Measurements from ENCODE around the gene EXOSC3.
"Not testable (repeated sequence)": the region's sequence is repeated elsewhere in the genome, so short reads cannot be mapped to it uniquely, and the experiment has no call there.

The EXOSC3 gene

DNA sequence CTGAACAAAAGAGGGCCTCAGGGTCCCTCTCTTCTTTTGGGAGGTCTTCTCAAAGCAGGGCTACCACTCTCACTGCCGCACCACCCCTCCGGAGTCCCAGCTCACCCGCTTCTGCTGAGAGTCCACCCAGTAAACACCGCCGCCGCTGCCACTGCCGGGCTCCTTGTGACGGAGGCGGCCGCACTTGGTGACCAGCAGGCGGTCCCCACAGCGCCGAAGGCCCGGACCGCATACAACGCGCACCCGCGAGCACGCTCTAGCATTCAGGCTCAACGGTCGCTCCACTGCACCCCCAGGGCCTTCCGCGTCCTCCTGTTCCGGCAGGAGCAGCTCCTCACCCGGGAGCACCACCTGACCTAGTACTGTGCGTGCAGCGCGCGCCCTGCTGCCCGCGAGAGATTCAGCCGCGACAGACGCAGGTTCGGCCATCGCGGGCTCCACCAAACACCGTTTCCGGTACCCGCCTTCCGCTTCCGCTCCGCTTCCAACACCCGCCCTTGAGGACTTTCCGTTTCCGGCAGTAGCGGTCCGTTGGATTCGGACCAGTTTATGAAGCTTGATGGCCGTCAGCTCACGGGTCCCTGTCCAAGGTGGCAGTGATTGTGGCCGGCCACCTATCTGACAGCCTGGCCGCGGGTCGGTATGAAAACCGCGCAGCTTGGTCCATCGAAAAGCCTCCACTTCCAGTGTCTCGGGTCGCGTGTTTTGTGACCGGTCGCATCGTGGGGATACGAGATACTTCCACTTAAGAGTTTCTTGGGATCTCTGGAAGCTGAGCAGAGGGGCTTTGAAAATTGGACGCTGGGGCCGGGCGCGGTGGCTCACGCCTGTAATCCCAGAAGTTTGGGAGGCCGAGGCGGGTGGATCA, at the start of gene EXOSC3:
Gene EXOSC3, minus strand, starts transcription at position 449 of the 868 bp plus-strand sequence. Its CDS starts 20 bp downstream, at position 429.
- peak; percentile 92 for ATAC-seq

DNA sequence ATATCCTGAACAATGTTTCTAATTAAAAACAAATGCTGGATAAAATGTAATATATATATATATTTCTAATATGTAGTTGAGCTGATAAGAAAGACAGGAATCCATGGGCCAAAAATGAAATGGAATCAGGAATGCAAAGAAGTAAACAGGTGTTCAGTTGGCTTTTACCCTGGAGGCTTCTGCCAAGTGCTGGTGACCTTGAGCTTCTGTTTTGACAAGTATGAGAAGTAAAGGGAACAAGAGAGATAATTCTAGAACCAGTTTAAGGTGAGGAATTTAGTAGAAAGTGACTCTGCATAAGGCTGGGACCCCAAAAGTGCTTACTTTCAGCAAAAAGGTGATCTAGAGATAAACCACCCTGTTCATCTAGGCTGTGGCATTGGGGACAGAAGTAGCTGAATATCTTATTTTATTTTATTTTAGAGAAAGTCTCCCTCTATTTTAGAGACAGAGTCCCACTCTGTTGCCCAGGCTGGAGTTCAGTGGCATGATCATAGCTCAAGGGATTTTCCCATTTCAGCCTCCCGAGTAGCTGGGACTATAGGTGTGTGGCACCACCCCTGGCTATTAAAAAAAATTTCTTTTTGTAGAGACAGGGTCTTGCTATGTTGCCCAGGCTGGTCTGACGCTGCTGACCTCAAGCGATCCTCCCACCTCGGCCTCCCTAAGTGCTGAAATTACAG, 42.8 kb upstream of the EXOSC3 start:
- no peak for ATAC-seq

DNA sequence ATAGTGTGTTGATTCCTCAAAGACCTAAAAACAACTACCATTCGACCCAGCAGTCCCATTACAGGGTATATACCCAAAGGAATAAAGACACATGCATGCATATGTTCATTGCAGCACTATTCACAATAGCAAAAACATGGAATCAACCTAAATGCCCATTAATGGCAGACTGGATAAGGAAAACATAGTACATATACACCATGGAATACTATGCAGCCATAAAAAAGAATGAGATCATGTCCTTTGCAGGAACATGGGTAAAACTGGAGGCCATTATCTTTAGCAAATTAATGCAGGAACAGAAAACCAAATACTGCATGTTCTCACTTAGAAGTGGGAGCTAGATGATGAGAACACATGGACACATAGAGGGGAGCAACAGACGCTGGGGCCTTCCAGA, 40.3 kb upstream of the EXOSC3 start:
- not testable (repeated sequence) for ATAC-seq

DNA sequence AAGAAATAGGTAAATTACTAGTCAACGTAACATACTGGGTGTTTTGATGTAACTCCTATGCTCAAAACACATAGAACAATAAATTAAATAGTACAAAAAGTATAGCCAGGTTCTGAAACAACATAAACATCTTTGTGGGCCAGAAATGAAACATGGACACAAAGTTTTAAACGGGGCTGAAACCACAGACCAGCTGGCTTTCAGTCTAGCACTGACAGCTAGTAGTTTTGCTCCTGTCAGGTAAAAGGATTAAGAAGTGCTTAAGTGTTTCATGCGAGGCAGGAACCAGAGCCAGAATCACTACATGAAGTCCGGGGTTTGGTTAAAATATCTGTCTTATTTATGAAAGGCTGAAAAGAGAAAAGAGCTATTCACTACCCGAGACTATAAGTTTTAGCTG, 35.3 kb upstream of the EXOSC3 start:
- no peak for ATAC-seq

DNA sequence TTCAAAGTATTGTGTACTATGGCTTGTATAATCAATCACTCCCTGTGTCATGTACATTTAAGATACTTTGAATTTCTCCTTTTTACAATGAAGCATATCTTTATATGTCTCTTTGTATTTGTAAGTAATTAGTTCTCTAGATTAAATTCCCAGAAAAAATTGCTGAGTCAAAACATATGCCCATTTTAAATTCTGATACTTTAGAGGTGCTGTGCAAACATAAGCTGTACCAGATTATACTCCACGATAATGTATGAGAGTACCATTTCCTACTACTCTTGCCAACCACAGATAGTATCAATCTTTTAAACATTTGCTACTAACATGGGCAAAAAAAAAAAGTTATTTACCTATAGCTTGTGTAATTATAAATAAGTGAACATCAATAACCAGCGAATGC, 34.0 kb upstream of the EXOSC3 start:
- ATAC-seq = no peak

DNA sequence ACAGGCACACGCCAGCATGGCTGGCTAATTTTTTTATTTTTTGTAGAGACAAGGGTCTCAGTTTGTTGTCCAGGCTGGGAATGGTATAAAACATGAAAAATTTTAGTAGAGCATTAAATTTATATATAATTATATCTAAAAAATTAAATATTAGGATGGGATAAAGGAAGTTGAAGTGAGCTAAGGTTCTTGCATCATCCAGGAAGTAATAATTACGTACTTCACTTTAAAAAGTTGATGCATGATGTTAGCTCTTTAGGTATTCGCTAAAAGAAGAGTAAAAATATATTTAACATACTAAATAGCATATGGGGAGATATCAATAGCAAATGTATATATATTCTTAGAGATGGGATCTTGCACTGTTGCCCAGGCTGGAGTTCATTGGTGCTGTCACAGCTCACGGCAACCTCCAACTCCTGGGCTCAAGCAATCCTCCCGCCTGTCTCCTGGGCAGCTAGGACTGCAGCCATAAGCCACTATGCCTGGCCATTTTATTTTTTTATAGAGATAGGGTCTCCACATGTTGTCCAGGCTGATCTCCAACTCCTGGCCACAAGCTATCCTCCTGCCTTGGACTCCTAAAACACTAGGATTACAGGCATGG, 28.0 kb upstream of the EXOSC3 start:
- no peak for ATAC-seq

- ATAC-seq = no peak
Observed at GRCh38 chr9:37811906-37812476, 27.1 kb upstream of the EXOSC3 start.

GRCh38 chr9:37809676-37810075, 24.8 kb upstream of the EXOSC3 start:
- not testable (repeated sequence) for ATAC-seq

DNA sequence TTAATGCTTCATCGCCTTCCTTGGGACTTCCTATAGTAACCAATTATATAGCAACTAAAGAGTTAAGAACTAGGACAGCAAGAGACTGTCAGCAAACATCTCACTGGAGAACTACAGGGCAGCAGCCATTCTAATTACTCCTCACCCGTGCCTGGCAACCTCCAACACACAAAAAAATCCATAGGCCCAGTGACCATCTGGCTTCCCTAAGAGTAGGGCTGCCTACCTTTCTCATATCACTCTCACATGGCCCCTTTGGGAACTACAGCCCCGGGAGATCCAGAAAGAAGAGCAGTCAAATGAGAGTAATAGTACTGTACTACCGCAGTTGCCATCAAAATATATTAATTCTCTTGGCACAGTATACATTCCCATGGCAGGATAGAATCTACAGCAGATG, 21.4 kb upstream of the EXOSC3 start:
- ATAC-seq = no peak

DNA sequence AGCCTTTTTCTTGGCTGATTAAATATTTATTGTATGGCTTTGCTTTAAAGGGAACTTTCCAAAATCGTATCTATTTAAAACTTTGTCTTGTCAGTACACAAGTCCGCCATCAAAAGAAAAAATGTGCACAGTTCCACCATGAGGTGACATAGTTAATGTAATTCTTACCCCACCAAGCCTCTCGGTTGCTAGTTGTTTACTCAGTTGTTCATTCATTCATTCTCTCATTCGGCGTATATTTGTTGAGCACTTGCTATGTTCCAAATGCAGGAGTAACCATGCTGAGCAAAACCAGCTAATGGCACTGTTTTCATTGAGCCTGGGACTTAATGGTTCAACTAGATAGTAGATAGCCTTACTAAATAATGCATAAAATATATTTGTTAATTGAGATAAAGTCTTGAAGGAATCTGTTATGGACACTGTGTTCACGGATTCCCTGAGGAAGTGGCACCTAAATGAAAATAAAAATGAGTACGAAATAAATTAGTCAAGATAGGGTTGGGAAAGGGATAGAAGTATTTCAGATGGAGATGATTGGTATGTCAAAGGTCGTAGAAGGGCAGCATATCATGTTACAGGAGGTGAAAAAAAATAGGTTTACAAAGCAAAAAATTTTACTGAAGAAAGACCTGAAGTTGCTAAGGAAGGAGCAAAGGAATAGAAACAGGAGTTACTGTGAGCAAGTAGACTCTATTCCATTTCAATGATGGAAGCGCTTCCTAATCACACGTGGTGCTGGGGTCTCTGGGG, 17.3 kb upstream of the EXOSC3 start:
- ATAC-seq = no peak

GRCh38 chr9:37801287-37801850, 16.5 kb upstream of the EXOSC3 start:
- peak; percentile 41 to 44 for ATAC-seq

DNA sequence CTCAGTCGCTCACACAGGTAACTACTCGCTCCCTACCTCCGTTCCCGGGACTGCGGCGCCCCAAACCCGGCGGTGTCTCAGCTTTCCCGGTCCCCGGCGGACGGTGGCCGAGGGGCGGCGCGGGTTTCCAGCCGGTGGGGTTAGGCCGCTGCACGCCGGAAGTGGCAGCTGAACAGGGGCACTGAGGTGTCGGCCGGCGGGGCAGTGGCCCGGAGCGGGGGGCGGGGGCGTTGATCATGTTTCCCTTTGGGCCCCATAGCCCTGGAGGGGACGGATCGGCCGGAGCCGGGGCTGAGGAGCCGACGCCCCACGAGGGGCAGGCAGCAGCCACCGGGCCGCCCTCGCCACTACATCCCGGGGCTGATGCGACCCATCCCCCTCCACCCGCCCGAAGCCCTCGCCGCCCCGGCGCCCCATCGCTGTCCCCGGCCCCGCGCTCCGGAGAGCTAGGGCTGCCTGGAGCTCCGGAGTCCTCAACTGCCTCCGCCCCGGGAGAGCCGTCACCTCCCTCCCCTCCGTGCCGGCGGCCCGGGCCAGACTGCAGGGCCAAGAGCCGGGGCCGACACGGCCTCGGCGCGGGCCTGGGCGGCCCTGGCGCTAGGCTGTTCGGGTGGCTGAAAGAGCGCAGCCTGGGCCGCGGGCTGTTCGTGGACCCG, 15.9 kb upstream of the EXOSC3 start, which contains the start of gene DCAF10:
Gene DCAF10, plus strand, starts transcription at position 167 of the 656 bp plus-strand sequence. Its CDS starts 70 bp downstream, at position 237.
- peak; percentile 81 to 84 for ATAC-seq

DNA sequence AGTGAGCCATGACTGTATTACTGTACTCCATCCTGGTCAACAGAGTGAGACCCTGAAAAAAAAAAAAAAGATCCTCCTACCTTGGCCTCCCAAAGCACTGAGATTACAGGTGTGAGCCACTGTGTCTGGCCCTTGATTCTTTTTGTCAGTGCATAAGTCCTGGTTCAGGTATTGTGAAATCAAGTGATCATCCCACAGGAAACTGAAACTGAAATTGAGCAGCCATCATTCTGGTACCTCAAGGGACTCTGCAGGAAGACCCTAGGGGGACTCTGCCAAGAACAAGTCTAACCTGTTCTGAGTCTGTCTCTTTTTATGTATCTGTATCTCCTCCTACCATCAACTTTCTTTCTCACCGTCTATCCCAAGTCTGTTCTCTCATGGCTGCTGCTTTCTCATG, 13.8 kb upstream of the EXOSC3 start:
- no peak for ATAC-seq

DNA sequence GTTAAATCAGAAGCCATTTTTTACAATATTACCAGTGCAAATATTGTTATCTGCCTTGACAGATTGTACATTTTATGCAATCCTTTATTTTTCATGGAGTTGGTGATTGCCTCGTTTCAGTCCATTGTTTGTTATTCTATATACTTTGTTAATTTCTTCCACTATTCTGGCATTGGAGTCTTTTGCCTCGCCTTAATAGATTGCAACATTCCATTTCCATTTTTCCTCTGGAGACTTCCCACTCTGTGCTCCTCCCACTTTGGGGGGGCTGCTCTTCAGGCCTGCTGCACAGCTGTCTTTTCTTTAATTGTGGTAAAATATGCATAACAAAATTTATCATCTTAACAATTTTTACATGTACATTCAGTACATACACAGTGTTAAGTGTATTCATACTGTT, 11.4 kb upstream of the EXOSC3 start:
- no peak for ATAC-seq

- no peak for ATAC-seq
Observed at GRCh38 chr9:37792122-37792521, 7.3 kb upstream of the EXOSC3 start.

GRCh38 chr9:37790096-37790495, 5.2 kb upstream of the EXOSC3 start:
- no peak for ATAC-seq

- no peak for ATAC-seq
Observed at GRCh38 chr9:37788332-37788731, 3.5 kb upstream of the EXOSC3 start.

GRCh38 chr9:37787059-37787458, 2.2 kb upstream of the EXOSC3 start:
- no peak for ATAC-seq

DNA sequence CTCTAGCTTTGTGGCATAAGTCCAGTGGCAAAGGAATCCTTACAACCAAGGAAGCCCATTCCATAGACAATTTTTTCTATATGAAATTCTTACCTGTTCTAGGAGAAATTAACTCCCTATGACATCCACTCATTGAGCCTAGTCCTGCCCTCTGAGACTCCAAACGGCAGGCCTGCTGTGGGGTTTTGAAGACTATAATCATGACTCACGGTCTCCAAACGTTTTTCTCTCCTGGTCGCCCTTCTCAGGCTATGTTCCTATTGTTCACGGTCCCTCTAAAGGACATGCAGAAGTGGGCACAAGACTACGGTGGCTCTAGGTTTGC, 611 bp downstream of the EXOSC3 start:
- ATAC-seq = peak; percentile 6 to 12

- no peak for ATAC-seq
Observed at GRCh38 chr9:37778534-37778933, 6.3 kb downstream of the EXOSC3 start.

DNA sequence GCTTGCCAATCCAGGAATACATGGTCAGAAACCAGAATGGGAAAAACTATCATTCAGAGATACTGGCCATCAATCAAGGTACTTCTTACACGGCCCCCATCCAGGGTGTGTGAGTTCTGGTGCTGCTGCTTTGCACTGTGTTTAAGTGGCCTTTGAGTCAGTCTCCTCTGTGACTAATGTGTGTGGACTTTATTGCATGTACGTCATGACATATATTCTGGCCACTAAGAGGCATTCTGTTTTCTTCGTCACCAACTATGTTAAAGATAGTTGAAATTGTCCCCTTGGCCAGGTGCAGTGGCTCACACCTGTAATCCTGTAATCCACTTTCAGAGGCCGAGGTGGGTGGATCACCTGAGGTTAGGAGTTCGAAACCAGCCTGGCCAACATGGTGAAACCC, 8.5 kb downstream of the EXOSC3 start:
- no peak for ATAC-seq

All from activated CD4-positive, CD25-positive, alpha-beta regulatory T cell treated with anti-CD3 and anti-CD28 coated beads, Interleukin-2, amount 50 U/mL, for 24 hours (primary cell).